Measurements from ENCODE around the gene ITGB1BP1. TPM values are rescaled to one million over a fixed set of nuclear protein-coding genes. Genes with fewer than 3 reads are reported as not detected.

Gene ITGB1BP1
- total RNA-seq, 2 donors from 2014 or later: 132 to 167 TPM

GRCh38 chr2:9366026-9366425, 57.3 kb downstream of the ITGB1BP1 start:
- Mint-ChIP-seq H3K27ac (no peak overlapping the region), H3K4me1 (ENCODE audit: low read depth in 2 of 2) (no peaks in the 10 kb centered on the region), H3K27me3 (peaks cover 12 to 21% of the 10 kb centered on the region in 2 donors), H3K9me3 (no peaks in the 10 kb centered on the region), H3K4me3 (no peak overlapping the region), H3K36me3 (no peaks in the 10 kb centered on the region)
- DNase-seq (ENCODE audit: low spot score): no peak
- ATAC-seq: no peak

GRCh38 chr2:9365498-9366019, 57.8 kb downstream of the ITGB1BP1 start:
- peaks cover 12 to 21% of the 10 kb centered on the region in 2 donors for H3K27me3 Mint-ChIP-seq
- ATAC-seq: no peak
- no peaks in the 10 kb centered on the region for H3K4me1 Mint-ChIP-seq (ENCODE audit: low read depth in 2 of 2)
- no peak overlapping the region for H3K4me3 Mint-ChIP-seq
- no peak overlapping the region for H3K27ac Mint-ChIP-seq
- no peak for DNase-seq (ENCODE audit: low spot score)
- no peaks in the 10 kb centered on the region for H3K9me3 Mint-ChIP-seq
- H3K36me3 Mint-ChIP-seq: no peaks in the 10 kb centered on the region

GRCh38 chr2:9364791-9365497, 58.4 kb downstream of the ITGB1BP1 start:
- peaks cover 12 to 21% of the 10 kb centered on the region in 2 donors for H3K27me3 Mint-ChIP-seq
- no peak for DNase-seq (ENCODE audit: low spot score)
- H3K27ac Mint-ChIP-seq: no peak overlapping the region
- no peaks in the 10 kb centered on the region for H3K36me3 Mint-ChIP-seq
- H3K9me3 Mint-ChIP-seq: no peaks in the 10 kb centered on the region
- no peaks in the 10 kb centered on the region for H3K4me1 Mint-ChIP-seq (ENCODE audit: low read depth in 2 of 2)
- no peak overlapping the region for H3K4me3 Mint-ChIP-seq
- ATAC-seq: no peak

GRCh38 chr2:9364373-9364772, 59.0 kb downstream of the ITGB1BP1 start:
- ATAC-seq: no peak
- no peak overlapping the region for H3K4me3 Mint-ChIP-seq

GRCh38 chr2:9360701-9361100, 62.6 kb downstream of the ITGB1BP1 start:
- Mint-ChIP-seq H3K27me3 (peaks cover 13 to 18% of the 10 kb centered on the region in 2 donors), H3K4me1 (ENCODE audit: low read depth in 2 of 2) (no peaks in the 10 kb centered on the region), H3K27ac (no peak overlapping the region), H3K9me3 (no peaks in the 10 kb centered on the region), H3K4me3 (no peak overlapping the region), H3K36me3 (no peaks in the 10 kb centered on the region)
- ATAC-seq: no peak
- DNase-seq (ENCODE audit: low spot score): no peak

More at GRCh38 chr2:9364373-9364772, 59.0 kb downstream of the ITGB1BP1 start:
- Mint-ChIP-seq H3K36me3 (no peaks in the 10 kb centered on the region), H3K4me1 (ENCODE audit: low read depth in 2 of 2) (no peaks in the 10 kb centered on the region), H3K9me3 (no peaks in the 10 kb centered on the region), H3K27me3 (peaks cover 12 to 21% of the 10 kb centered on the region in 2 donors), H3K27ac (no peak overlapping the region)
- DNase-seq (ENCODE audit: low spot score): no peak

DNA sequence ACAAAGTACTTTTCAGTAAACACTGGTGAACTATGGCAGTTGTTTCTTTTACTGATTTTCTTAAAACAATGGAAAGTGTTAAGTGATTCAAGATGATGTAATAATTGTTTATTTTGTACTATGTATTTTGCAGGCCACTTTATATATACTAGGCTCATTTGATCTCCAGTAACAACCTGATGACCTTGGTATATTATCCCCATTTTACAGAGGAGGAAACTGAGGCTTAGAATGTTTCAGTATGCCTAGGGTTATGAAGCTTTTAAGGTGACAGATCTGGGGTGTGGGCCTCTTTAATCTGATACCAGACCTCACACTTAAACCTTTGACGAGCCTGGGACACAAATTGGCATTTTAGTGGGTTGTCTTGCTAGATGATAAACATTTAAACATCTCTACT, 63.2 kb downstream of the ITGB1BP1 start:
- ATAC-seq (no peak), DNase-seq (ENCODE audit: low spot score) (no peak)
- Mint-ChIP-seq H3K27ac (no peak overlapping the region), H3K9me3 (no peaks in the 10 kb centered on the region), H3K27me3 (peaks cover 10 to 22% of the 10 kb centered on the region in 2 donors), H3K36me3 (no peaks in the 10 kb centered on the region), H3K4me3 (no peak overlapping the region), H3K4me1 (ENCODE audit: low read depth in 2 of 2) (no peaks in the 10 kb centered on the region)

DNA sequence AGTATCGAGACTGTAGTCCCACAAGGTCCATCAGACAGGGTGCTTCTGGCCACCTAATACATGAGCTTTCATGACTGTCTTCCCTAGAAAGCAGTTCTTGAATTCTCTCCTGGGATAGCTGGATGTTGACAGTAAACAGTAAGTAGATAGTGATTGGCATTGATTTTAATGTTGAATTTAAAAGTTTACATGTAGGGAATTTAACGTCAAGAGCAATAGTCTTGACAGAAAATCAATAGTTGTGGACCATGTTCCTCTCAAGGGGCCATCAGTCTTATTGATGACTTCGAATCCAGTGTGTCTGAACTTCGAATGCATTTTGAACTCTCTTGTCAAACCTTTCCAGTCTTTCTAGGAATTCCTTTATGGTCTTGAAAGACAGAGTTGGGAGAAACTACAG, 63.9 kb downstream of the ITGB1BP1 start:
- H3K36me3 Mint-ChIP-seq: no peaks in the 10 kb centered on the region
- peaks cover 9 to 25% of the 10 kb centered on the region in 2 donors for H3K27me3 Mint-ChIP-seq
- ATAC-seq (no peak), DNase-seq (ENCODE audit: low spot score) (no peak)
- H3K4me3 Mint-ChIP-seq: no peak overlapping the region
- no peaks in the 10 kb centered on the region for H3K9me3 Mint-ChIP-seq
- H3K4me1 Mint-ChIP-seq (ENCODE audit: low read depth in 2 of 2): no peaks in the 10 kb centered on the region
- no peak overlapping the region for H3K27ac Mint-ChIP-seq

GRCh38 chr2:9358846-9359245, 64.5 kb downstream of the ITGB1BP1 start:
- no peak for ATAC-seq
- H3K4me3 Mint-ChIP-seq: no peak overlapping the region

DNA sequence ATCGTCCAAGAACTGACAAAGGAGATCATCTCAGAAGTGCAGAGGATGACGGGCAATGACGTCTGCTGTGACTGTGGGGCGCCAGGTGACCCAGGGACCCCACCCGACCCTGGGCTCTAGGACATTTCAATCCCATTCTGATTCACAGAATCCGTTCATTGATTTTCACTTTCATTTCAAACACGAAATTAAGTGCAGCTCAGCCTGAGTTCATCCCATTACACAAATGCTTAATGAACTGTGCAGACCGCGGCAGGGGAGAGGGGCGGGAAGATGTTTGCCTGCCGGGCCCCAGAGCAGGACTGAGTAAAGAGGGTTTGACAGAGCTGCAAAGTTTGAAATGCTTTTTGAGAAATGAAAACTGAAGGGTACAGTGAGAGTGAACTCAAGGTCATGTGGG, 67.1 kb downstream of the ITGB1BP1 start:
- Mint-ChIP-seq H3K4me1 (ENCODE audit: low read depth in 2 of 2) (no peaks in the 10 kb centered on the region), H3K4me3 (no peak overlapping the region), H3K9me3 (no peaks in the 10 kb centered on the region), H3K27ac (no peak overlapping the region), H3K27me3 (peaks cover 4 to 15% of the 10 kb centered on the region in 2 donors), H3K36me3 (no peaks in the 10 kb centered on the region)
- no peak for DNase-seq (ENCODE audit: low spot score)
- ATAC-seq: no peak

More at GRCh38 chr2:9358846-9359245, 64.5 kb downstream of the ITGB1BP1 start:
- Mint-ChIP-seq H3K9me3 (no peaks in the 10 kb centered on the region), H3K36me3 (no peaks in the 10 kb centered on the region), H3K4me1 (ENCODE audit: low read depth in 2 of 2) (no peaks in the 10 kb centered on the region), H3K27me3 (peaks cover 7 to 25% of the 10 kb centered on the region in 2 donors), H3K27ac (no peak overlapping the region)
- no peak for DNase-seq (ENCODE audit: low spot score)

- no peaks in the 10 kb centered on the region for H3K36me3 Mint-ChIP-seq
Observed at GRCh38 chr2:9355716-9356115, 67.6 kb downstream of the ITGB1BP1 start.

GRCh38 chr2:9355270-9355669, 68.1 kb downstream of the ITGB1BP1 start:
- Mint-ChIP-seq H3K9me3 (no peaks in the 10 kb centered on the region), H3K27ac (no peak overlapping the region), H3K4me3 (no peak overlapping the region), H3K4me1 (ENCODE audit: low read depth in 2 of 2) (no peaks in the 10 kb centered on the region), H3K36me3 (no peaks in the 10 kb centered on the region), H3K27me3 (peaks cover 4 to 15% of the 10 kb centered on the region in 2 donors)
- DNase-seq (ENCODE audit: low spot score) (no peak), ATAC-seq (no peak)

More at GRCh38 chr2:9355716-9356115, 67.6 kb downstream of the ITGB1BP1 start:
- Mint-ChIP-seq H3K27me3 (peaks cover 4 to 15% of the 10 kb centered on the region in 2 donors), H3K9me3 (no peaks in the 10 kb centered on the region), H3K4me3 (no peak overlapping the region), H3K4me1 (ENCODE audit: low read depth in 2 of 2) (no peaks in the 10 kb centered on the region), H3K27ac (no peak overlapping the region)
- DNase-seq (ENCODE audit: low spot score) (no peak), ATAC-seq (no peak)

DNA sequence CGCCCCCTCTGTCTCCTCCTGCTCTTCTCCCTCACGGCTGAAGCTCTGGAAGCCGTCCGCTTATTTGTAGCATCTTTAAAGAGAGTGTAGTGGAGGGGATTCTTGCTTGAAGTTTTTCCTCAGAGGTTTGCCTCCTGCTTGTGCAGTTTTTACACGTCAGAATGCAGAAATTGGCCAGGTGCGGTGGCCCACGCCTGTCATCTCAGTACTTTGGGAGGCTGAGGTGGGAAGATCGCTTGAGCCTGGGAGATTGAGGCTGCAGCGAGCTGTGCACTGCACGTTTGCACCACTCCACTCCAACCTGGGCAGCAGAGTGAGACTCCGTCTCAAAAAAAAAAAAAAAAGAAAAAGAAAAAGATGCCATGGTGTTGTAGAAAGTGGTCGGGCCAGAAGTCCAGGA, 69.0 kb downstream of the ITGB1BP1 start:
- H3K27ac Mint-ChIP-seq: no peak overlapping the region
- no peak for DNase-seq (ENCODE audit: low spot score)
- H3K4me3 Mint-ChIP-seq: no peak overlapping the region
- H3K27me3 Mint-ChIP-seq: peaks cover 4 to 15% of the 10 kb centered on the region in 2 donors
- no peak for ATAC-seq
- no peaks in the 10 kb centered on the region for H3K36me3 Mint-ChIP-seq
- no peaks in the 10 kb centered on the region for H3K9me3 Mint-ChIP-seq
- H3K4me1 Mint-ChIP-seq (ENCODE audit: low read depth in 2 of 2): no peaks in the 10 kb centered on the region
